GM19043 (cell line): ENCODE data around the gene EXOC7.

Experiments
- ATAC-seq: cut with Tn5 transposase; IDR thresholded peaks from one replicate; pipeline ENCODE4 v1.9.1; 2021; ENCODE audit warnings: low read depth; ENCODE audit not compliant: unreplicated experiment

EXOC7 gene

GRCh38 chr17:76103274-76104139 lies at the start of gene EXOC7:
Gene EXOC7, minus strand, starts transcription at chr17:76103787. Its CDS starts 95 bp downstream, at chr17:76103692.
- ATAC-seq = no peak

GRCh38 chr17:76153202-76153601 lies 49.6 kb upstream of the EXOC7 start:
- ATAC-seq = no peak

GRCh38 chr17:76152591-76152990 lies 49.0 kb upstream of the EXOC7 start:
- no peak for ATAC-seq

- no peak for ATAC-seq
These were observed 48.4 kb upstream of the EXOC7 start for GRCh38 chr17:76151896-76152454.

- no peak for ATAC-seq
These were observed 47.4 kb upstream of the EXOC7 start for GRCh38 chr17:76150712-76151622.

GRCh38 chr17:76149214-76149613 lies 45.6 kb upstream of the EXOC7 start:
- no peak for ATAC-seq

GRCh38 chr17:76148015-76148326 lies 44.4 kb upstream of the EXOC7 start:
- ATAC-seq = no peak

GRCh38 chr17:76147211-76148014 lies 43.8 kb upstream of the EXOC7 start:
- ATAC-seq = no peak

GRCh38 chr17:76146053-76146851 lies 42.7 kb upstream of the EXOC7 start:
- no peak for ATAC-seq

GRCh38 chr17:76145231-76146052 lies 41.9 kb upstream of the EXOC7 start:
- no peak for ATAC-seq

- no peak for ATAC-seq
These were observed 39.0 kb upstream of the EXOC7 start for GRCh38 chr17:76142585-76143041.

GRCh38 chr17:76142039-76142584 lies 38.5 kb upstream of the EXOC7 start:
- no peak for ATAC-seq

- ATAC-seq = peak; percentile 78
These were observed 37.8 kb upstream of the EXOC7 start, which contains the start of gene FOXJ1 for GRCh38 chr17:76141212-76142038. Gene FOXJ1, minus strand, starts transcription at chr17:76141245. Its CDS starts 850 bp downstream, at chr17:76140395.

- no peak for ATAC-seq
These were observed 37.1 kb upstream of the EXOC7 start for GRCh38 chr17:76140661-76141211.

GRCh38 chr17:76139801-76140660 lies 36.4 kb upstream of the EXOC7 start:
- no peak for ATAC-seq
